OCI-LY1 (cell line): Measurements from ENCODE around the gene THUMPD2.

Experiments used
- EZH2 ChIP-seq: fragments of 200-600 bp; sonication (generic), shearing (Covaris generic); IDR thresholded peaks from 2 replicates; pipeline ENCODE4 v1.8.0; 2017; ENCODE audit warnings: borderline replicate concordance, mixed run types, mild to moderate bottlenecking, antibody characterized with exemption, low read length, moderate library complexity, mixed read lengths
- TF ChIP-seq, protein P1 (sequence below): fragments of 200-600 bp; sonication (generic), shearing (Covaris generic); IDR thresholded peaks from 2 replicates; pipeline ENCODE4 v1.5.1; 2017; ENCODE audit warnings: mild to moderate bottlenecking, antibody characterized with exemption, low read length, moderate library complexity, mixed read lengths

DNA sequence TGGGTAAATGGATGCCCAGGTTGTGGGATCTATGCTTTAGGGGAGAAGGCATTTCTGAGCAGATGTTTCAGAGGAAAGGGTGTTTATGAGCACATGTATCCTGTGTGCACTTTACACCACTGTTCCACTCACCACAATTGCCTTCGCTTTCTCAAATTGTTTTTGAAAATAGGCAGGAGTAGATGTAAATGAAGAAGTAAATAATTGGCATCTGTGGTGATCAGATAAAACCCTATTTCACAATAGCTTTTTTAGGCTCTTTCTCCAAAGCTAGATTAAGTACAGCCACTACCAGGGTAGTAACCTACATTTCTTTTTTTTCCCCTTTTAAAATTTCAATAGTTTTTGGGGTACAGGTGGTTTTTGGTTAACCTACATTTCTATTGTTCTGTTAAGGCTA, 72.7 kb downstream of the THUMPD2 start:
- TF ChIP-seq, protein P1, sequence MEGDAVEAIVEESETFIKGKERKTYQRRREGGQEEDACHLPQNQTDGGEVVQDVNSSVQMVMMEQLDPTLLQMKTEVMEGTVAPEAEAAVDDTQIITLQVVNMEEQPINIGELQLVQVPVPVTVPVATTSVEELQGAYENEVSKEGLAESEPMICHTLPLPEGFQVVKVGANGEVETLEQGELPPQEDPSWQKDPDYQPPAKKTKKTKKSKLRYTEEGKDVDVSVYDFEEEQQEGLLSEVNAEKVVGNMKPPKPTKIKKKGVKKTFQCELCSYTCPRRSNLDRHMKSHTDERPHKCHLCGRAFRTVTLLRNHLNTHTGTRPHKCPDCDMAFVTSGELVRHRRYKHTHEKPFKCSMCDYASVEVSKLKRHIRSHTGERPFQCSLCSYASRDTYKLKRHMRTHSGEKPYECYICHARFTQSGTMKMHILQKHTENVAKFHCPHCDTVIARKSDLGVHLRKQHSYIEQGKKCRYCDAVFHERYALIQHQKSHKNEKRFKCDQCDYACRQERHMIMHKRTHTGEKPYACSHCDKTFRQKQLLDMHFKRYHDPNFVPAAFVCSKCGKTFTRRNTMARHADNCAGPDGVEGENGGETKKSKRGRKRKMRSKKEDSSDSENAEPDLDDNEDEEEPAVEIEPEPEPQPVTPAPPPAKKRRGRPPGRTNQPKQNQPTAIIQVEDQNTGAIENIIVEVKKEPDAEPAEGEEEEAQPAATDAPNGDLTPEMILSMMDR = no peak
- TF ChIP-seq EZH2 = no peak
